HL-60 (cell line): ENCODE results near the gene THY1.

ENCODE experiments used
- DNase-seq, 2 experiments: peaks; one replicate each; pipeline ENCODE4 v3.0.0-alpha.2; 2010 to 2020; ENCODE audit warnings: low read depth in 1 of 2, low spot score in 1 of 2
- H3K27ac ChIP-seq: fragments of 250-450 bp; sonication (Bioruptor Pico); replicated peaks from 2 replicates; pipeline ENCODE4 v1.5.1; 2020; ENCODE audit warnings: mild to moderate bottlenecking, moderate library complexity
- H3K27me3 ChIP-seq: fragments of 250-450 bp; sonication (Bioruptor Pico); 2 replicates; pipeline ENCODE4 v1.5.1; 2021; ENCODE audit warnings: mild to moderate bottlenecking, moderate library complexity; ENCODE audit not compliant: insufficient read depth, poor library complexity, severe bottlenecking
- H3K4me3 ChIP-seq: replicated peaks from 2 replicates; pipeline ENCODE4 v1.5.1; 2011; ENCODE audit warnings: mild to moderate bottlenecking, control low read depth, low read length; ENCODE audit not compliant: insufficient read depth
- GABPA ChIP-seq: IDR thresholded peaks from 2 replicates; pipeline ENCODE4 v1.6.1; 2012; ENCODE audit warnings: low read depth
- POLR2AphosphoS5 ChIP-seq: IDR thresholded peaks from 2 replicates; pipeline ENCODE4 v1.6.1; 2012; ENCODE audit warnings: low read depth
- REST ChIP-seq: IDR thresholded peaks from 2 replicates; pipeline ENCODE4 v1.6.1; 2012; ENCODE audit warnings: low read depth; ENCODE audit not compliant: insufficient replicate concordance
- SPI1 ChIP-seq: IDR thresholded peaks from 2 replicates; pipeline ENCODE4 v1.6.1; 2012; ENCODE audit warnings: low read depth, mild to moderate bottlenecking, borderline replicate concordance
- TF ChIP-seq, protein P1 (sequence below): IDR thresholded peaks from one replicate; pipeline ENCODE4 v1.5.1; 2011; ENCODE audit warnings: low read length, control low read depth, inconsistent platforms; ENCODE audit not compliant: insufficient read depth

The THY1 gene

DNA sequence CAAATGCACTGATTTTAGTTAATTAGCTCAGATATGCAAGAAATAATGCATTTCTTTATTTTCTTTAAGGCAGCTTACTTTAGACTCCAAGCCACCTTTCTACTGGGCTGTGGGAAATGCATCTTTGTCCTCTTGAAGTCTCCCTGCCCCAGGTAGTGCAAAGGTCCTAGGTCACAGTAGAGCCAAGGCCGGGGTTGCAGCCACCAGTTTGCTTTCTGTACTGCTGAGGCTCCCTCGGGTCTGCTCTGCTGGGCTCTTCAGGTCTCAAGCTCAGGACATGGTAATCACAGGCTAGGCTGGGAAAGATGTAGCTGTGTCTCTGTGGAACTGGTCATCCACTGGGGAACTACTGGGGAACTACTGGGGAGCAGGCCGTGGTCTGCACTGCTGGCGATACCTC is 25.4 kb upstream of the THY1 start:
- no peak for TF ChIP-seq REST
- TF ChIP-seq, protein P1, sequence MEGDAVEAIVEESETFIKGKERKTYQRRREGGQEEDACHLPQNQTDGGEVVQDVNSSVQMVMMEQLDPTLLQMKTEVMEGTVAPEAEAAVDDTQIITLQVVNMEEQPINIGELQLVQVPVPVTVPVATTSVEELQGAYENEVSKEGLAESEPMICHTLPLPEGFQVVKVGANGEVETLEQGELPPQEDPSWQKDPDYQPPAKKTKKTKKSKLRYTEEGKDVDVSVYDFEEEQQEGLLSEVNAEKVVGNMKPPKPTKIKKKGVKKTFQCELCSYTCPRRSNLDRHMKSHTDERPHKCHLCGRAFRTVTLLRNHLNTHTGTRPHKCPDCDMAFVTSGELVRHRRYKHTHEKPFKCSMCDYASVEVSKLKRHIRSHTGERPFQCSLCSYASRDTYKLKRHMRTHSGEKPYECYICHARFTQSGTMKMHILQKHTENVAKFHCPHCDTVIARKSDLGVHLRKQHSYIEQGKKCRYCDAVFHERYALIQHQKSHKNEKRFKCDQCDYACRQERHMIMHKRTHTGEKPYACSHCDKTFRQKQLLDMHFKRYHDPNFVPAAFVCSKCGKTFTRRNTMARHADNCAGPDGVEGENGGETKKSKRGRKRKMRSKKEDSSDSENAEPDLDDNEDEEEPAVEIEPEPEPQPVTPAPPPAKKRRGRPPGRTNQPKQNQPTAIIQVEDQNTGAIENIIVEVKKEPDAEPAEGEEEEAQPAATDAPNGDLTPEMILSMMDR, result no peak
- no peak for TF ChIP-seq SPI1
- TF ChIP-seq POLR2AphosphoS5, result no peak
- TF ChIP-seq GABPA, result no peak
- no peak for DNase-seq
- no peak overlapping the region for H3K4me3 ChIP-seq
- peaks cover 2% of the 10 kb centered on the region for H3K27me3 ChIP-seq
- no peak overlapping the region for H3K27ac ChIP-seq

- H3K27ac ChIP-seq, result no peak overlapping the region
- DNase-seq, result no peak
- H3K27me3 ChIP-seq, result peaks cover 2% of the 10 kb centered on the region
- TF ChIP-seq SPI1 (no peak), REST (no peak), GABPA (no peak), POLR2AphosphoS5 (no peak)
- TF ChIP-seq, protein P1, result no peak
- H3K4me3 ChIP-seq, result no peak overlapping the region
Observed at GRCh38 chr11:119447664-119448242, 24.8 kb upstream of the THY1 start.

DNA sequence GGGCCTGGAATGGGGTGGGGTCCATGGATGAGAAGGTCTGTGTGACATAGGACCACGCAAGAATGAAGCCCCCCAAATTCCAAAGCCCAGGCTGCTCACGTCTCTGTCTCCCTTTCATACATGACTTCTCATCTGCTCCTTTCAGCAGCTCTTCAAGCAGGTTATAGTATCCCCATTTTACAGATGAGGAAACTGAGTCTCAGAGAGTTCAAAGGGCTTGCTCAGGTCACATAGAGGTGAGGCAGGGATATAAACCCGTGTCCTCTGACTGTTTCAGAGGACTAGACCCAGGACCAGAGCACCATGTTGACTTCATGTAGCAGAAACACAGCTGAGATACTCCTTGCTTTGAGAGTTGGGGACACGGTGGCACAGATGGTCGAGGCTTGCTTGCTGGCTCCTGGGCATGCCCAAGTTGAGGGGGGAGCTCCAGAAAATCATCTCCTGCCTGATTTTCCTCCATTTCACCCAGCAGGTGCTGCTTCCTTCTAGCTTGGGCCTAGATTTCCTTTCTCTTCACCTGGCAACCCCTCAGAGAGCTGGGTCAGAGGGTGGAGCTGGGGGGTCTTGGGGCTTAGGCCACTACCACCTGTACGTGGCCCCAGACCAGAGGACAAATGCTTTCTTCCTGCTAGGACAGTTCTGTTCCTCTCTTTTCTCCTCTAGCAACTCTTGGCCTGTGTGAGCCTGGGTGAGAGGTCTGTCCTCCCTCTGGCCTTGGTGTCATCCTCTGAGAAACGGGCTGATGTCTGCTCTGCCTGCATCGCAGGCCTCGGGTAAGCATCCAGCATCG is 24.1 kb upstream of the THY1 start:
- no peak for TF ChIP-seq REST
- TF ChIP-seq GABPA, result no peak
- TF ChIP-seq, protein P1, result no peak
- no peak for TF ChIP-seq POLR2AphosphoS5
- no peak for TF ChIP-seq SPI1
- Histone ChIP-seq H3K4me3 (no peak overlapping the region), H3K27me3 (peaks cover 2% of the 10 kb centered on the region), H3K27ac (no peak overlapping the region)
- DNase-seq, result no peak
